HG02678 (cell line): ENCODE data around the gene AK5.

Source experiments
- ATAC-seq: cut with Tn5 transposase; IDR thresholded peaks from one replicate; pipeline ENCODE4 v1.9.1; 2021; ENCODE audit warnings: mild to moderate bottlenecking, moderate library complexity; ENCODE audit not compliant: unreplicated experiment

Gene AK5

DNA sequence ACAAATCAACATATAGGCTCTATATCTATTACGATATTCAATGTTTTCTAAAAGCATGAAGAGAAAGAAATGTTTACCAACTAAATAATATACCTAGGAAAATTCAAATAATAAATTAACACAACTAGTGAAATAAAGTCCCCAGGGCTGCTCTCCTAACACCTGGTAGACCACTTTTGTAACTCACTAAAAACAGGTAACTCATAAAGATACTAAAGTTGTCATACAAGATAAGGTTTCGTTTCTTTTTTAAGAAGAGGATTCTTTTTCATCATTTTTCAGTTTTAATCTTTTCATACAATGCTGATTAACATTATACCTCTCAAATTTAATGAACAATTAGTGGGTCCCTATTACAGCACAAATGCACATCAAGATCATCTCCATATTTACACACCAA is 301.7 kb downstream of the AK5 start:
- no peak for ATAC-seq

GRCh38 chr1:77584884-77585283 is 303.1 kb downstream of the AK5 start:
- no peak for ATAC-seq

GRCh38 chr1:77585610-77586314 is 303.9 kb downstream of the AK5 start:
- no peak for ATAC-seq

GRCh38 chr1:77589231-77589630 is 307.4 kb downstream of the AK5 start:
- no peak for ATAC-seq

DNA sequence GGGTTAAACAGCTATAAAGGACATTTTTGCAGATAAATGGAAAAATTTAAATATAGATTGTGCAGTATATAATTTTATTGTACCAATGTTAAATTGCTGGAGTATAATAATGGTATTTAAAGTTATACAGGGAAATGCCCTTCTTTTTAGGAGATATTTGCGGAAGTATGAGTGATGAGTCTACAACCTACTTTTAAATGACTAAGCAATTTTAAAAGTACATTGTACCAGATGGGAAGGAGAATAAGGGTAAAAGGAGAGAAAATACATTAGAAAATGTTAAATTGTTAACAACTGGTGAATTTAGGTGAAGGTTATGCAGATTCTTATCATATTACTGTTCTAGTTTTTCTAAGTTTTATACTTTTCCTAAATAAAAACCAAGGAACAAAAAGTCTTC is 308.8 kb downstream of the AK5 start:
- no peak for ATAC-seq

DNA sequence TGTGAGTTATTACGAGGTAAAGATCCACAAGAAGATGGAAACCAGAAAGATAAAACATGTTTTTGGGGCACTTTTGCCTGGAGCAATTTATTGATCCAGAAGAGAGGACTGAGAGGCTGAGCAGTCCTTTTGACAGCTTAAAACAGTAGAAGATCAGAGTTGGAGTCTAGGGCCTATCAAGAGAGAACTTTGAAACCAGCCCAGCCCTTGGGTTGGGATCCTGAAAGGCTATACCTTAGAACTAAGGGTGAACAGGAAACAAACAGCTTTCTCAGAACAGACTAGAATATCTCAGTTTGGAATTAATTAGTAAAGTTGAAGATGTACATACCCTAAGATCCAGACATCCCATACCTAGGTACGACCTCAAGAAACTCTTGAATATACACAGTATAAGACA is 311.1 kb downstream of the AK5 start:
- no peak for ATAC-seq

DNA sequence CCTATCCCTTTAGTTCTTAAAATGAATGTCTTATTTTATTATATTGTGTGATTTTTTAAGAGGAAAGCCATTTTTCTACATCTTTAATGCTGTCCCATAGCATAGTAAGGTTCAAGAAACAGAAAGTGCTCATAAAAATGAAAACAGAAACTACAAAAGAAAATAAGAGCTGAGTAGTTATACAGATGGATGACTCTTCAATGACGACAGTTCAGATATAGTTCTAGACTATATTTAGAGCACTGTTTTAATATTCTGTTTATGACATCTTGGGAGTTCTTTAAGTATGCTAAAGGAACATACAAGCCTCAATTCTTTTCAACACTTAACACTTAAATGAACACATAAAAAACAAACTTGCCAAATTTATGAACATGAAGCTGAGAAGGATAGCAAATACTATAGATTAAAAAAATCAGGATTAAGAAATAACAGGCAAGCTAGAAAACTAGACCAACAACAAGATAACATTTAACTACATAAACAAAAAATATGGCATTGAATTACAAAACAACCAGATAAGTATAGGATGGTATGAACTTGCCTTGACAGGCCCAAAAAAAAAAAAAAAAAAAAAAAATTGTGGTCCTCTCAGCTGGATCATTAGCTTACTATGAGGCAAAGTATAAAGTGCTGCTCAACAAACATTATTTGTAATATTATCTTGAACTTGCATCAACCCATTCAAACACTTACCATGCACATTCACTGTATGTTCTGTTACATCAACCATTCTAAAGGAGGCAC is 312.7 kb downstream of the AK5 start:
- ATAC-seq, result peak; percentile 92

DNA sequence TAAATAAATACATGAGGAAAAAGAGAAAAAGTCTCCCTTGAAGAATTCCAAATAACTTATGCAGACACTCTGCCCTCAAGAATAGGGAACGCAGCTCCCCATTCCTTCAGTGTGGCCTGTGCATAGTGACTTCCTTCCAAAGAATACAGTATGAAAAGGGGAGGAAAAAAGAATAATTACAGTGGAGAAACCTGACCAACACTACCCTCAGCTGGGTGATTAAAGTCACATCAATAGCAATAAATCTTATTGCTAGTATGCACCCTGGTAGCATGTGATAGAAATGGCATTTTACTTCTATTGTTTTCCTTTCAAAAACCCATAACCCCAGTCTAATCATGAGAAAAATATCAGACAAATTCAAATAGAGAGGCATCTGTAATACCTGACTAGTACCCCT is 315.5 kb downstream of the AK5 start:
- no peak for ATAC-seq

DNA sequence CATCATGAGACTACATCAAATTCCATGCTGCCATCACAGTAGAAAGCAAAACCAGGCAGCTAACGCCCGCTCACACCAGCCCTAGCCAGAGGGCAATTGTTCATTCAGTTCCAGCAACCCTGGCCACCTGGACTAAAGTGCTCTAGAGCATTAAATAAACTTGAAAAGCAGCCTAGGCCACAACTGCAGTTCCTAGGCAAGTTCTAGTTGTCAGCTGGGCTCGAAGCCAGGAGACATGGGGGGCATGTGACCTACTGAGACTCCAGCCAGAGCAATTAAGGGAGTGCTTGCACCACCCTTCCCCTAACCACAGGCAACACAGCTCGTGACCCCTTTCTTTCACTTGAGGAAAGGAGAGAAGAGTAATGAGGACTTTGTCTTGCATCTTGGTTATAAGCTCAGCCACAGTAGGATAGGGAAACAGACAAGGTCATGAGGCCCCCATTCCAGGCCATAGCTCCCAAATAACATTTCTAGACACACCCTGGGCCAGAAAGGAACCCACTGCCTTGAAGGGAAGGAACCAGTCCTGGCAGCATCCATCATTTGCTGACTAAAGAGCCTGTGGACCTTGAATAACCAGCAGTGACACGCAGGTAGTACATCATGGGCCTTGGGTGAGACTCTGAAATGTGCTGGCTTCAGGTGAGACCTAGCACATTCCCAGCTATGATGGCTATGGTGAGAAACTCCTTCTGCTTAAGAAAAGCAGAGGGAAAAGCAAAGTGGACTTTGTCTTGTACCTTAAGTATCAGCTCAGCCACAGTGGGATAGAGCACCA is 323.6 kb downstream of the AK5 start:
- no peak for ATAC-seq

DNA sequence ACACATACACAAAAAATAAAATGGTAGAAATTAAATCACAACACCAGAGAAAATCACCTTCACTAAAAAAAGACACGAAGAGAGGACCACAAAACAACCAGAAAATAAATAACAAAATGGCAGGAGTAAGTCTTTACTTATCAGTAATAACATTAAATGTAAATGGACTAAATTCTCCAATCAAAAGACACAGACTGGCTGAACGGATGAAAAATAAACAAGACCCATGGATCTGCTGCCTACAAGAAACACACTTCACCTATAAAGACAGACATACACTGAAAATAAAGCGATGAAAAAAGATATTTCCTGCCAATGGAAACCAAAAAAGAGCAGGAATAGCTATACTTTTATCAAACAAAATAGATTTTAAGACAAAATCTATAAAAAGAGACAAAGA is 327.1 kb downstream of the AK5 start:
- no peak for ATAC-seq
